MM.1S (cell line): Measurements from ENCODE around the gene LCT.

ENCODE experiments used
- CTCF ChIP-seq: fragments of 300-600 bp; sonication (generic); IDR thresholded peaks from 2 replicates; pipeline ENCODE4 v1.5.1; 2016; ENCODE audit warnings: antibody characterized with exemption, low read length, mixed read lengths
- EZH2 ChIP-seq: fragments of 300-600 bp; sonication (generic); optimal IDR thresholded peaks from 2 replicates; pipeline ENCODE3; 2017; ENCODE audit warnings: low read depth, mild to moderate bottlenecking, antibody characterized with exemption, low read length, mixed read lengths
- EZH2phosphoT487 ChIP-seq: fragments of 300-600 bp; sonication (generic); IDR thresholded peaks from 2 replicates; pipeline ENCODE4 v1.6.1; 2018; ENCODE audit warnings: antibody characterized with exemption, low read length

GRCh38 chr2:135775420-135775819 is 61.6 kb downstream of the LCT start:
- TF ChIP-seq CTCF (no peak), EZH2 (no peak), EZH2phosphoT487 (no peak)
